ENCODE measurements around the gene CNTNAP5. TPM values are rescaled to one million over a fixed set of nuclear protein-coding genes. Genes with fewer than 3 reads are reported as not detected.

The CNTNAP5 gene
- total RNA-seq, 3 donors from 2014 or later = 3.3 TPM; not detected in 2

DNA sequence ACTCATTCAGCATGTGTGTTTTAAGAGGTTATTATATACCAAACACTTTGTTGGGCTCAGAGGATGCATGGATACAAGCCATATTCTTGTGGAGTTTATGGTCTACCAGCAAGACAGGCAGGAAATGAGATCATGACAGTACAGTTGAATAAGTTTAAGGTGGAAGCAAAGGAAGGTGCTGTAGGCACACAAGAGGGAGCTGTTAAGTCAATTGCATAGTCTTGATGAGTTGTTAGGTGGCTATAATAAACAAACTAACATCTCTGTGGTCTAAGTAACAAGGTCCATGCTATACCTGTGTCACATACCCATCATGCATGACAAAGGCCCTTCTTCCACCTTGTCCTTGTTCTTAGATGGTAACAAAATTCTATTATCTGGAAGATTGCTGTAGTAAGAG, 538.3 kb downstream of the CNTNAP5 start:
- Histone ChIP-seq H3K4me3 (no peak overlapping the region), H3K4me1 (ENCODE audit: low read depth) (no peaks in the 10 kb centered on the region), H3K9me3 (no peaks in the 10 kb centered on the region), H3K36me3 (ENCODE audit: low read depth) (no peaks in the 10 kb centered on the region)
- intact Hi-C loops (cut with DNase I, micrococcal nuclease) = no loop called here
- ATAC-seq (peak; percentile 84), DNase-seq (no peak)
- no peak for TF ChIP-seq CTCF (IDR thresholded peaks at IDR 0.05)

DNA sequence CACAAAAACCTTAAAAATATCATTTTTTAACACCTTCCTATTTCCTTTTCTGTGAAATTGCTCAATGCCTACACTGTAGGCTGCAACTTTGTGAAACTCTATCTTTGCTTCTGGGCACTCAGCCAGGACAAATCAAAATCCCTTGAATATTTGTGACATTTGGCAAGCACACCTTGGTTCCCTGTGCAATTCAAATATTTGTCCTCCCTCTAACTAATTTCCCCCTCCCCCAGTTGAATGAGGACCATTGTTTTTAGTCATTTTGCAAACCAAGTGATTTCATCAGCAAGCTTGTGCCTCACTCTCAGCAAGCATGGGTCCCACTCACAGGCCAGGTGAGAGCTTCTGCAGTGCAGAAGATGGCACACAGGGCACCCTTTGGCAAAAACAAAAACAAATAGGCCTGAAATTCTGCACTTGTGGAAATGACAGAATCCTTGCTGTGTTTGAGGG, 541.5 kb downstream of the CNTNAP5 start:
- no peak for TF ChIP-seq CTCF (IDR thresholded peaks at IDR 0.05)
- H3K4me3 ChIP-seq = no peak overlapping the region
- H3K36me3 ChIP-seq (ENCODE audit: low read depth) = no peaks in the 10 kb centered on the region
- ATAC-seq = peak; percentile 44
- no peaks in the 10 kb centered on the region for H3K9me3 ChIP-seq
- intact Hi-C loops (cut with DNase I, micrococcal nuclease) = no loop called here
- DNase-seq = no peak
- H3K4me1 ChIP-seq (ENCODE audit: low read depth) = no peaks in the 10 kb centered on the region

- no peak overlapping the region for H3K4me3 ChIP-seq
- DNase-seq (no peak), ATAC-seq (no peak)
- no peaks in the 10 kb centered on the region for H3K9me3 ChIP-seq
- no peaks in the 10 kb centered on the region for H3K36me3 ChIP-seq (ENCODE audit: low read depth)
- no peak for TF ChIP-seq CTCF (IDR thresholded peaks at IDR 0.05)
- intact Hi-C loops (cut with DNase I, micrococcal nuclease) = no loop called here
- peaks cover 5% of the 10 kb centered on the region for H3K4me1 ChIP-seq (ENCODE audit: low read depth)
These were observed 545.8 kb downstream of the CNTNAP5 start for GRCh38 chr2:124570872-124571271.

DNA sequence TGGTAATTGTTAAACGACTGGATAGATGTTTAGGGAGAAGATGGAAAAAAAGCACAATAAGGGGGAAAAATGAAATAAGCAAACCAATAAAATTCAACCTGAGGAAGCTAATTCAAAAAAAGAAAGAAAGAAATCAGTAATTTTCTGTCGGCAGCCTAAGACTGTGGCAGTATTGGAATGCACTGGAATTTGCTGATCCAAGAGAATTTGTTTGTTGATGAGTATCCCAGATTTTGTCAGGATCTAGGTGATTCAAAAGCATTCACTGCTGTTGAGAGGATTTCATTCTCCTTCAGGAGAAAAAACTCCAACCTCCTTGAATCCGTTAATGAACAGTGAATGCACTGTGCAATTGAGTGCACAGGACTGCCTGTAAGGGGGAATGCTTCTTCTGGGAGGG, 546.7 kb downstream of the CNTNAP5 start:
- ATAC-seq = no peak
- intact Hi-C loops (cut with DNase I, micrococcal nuclease) = no loop called here
- TF ChIP-seq CTCF (IDR thresholded peaks at IDR 0.05) = no peak
- Histone ChIP-seq H3K4me1 (ENCODE audit: low read depth) (peaks cover 5% of the 10 kb centered on the region), H3K9me3 (no peaks in the 10 kb centered on the region), H3K4me3 (no peak overlapping the region), H3K36me3 (ENCODE audit: low read depth) (no peaks in the 10 kb centered on the region)
- DNase-seq = no peak

- Histone ChIP-seq H3K4me3 (no peak overlapping the region), H3K9me3 (no peaks in the 10 kb centered on the region), H3K4me1 (ENCODE audit: low read depth) (peaks cover 5% of the 10 kb centered on the region), H3K36me3 (ENCODE audit: low read depth) (no peaks in the 10 kb centered on the region)
- intact Hi-C loops (cut with DNase I, micrococcal nuclease) = no loop called here
- TF ChIP-seq CTCF (IDR thresholded peaks at IDR 0.05) = no peak
- ATAC-seq (peak; percentile 93), DNase-seq (peak in 1 of 3 donors; percentile 49)
These were observed 548.0 kb downstream of the CNTNAP5 start for GRCh38 chr2:124572934-124573634.
